Ramos (cell line): ENCODE measurements around the gene ZNF467.

Source experiments
- in situ Hi-C: fragments of 300-500 bp; cut with MboI; formaldehyde crosslinking; loops from one replicate; pipeline ENCODE4 v1.14.3; 2022; ENCODE audit warnings: low sequenced_read_pairs; ENCODE audit not compliant: unreplicated experiment

Gene ZNF467

GRCh38 chr7:149719050-149719899 is 54.1 kb downstream of the ZNF467 start:
- in situ Hi-C loops: no loop called here

DNA sequence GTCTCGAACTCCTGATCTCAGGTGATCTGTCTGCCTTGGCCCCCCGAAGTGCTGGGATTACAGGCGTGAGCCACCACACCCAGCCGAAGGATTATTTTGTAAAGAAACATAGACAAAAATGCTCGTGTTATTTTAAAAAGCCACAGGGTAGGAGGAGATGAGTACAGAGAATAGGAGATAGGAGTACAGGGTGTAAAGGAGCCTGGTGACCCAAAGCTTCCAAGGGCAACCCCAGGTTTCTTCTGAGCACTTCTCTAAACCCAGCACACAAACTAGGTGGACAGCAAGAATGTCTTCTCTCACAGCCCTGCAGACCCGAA is 54.7 kb downstream of the ZNF467 start:
- in situ Hi-C loops: no loop called here

DNA sequence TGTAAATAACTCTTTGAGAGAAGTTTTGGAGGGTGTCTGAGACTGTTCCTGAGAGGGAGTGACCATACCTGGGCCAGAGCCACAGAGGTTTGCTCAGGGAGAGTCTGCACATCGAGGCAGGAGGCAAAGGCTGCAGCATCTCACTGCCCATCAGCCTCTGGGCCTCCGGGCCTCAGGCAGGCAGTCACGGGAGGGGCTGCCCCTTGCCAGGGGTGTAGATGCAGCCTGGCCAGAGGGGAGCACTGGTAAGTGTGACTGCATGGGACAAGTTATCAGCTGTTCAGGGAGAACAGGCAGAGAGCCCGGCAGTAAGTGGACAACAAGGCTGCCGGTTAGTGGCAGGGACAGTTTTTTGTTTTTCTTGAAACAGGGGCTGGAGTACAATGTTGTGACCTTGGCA is 55.9 kb downstream of the ZNF467 start:
- in situ Hi-C loops: no loop called here

DNA sequence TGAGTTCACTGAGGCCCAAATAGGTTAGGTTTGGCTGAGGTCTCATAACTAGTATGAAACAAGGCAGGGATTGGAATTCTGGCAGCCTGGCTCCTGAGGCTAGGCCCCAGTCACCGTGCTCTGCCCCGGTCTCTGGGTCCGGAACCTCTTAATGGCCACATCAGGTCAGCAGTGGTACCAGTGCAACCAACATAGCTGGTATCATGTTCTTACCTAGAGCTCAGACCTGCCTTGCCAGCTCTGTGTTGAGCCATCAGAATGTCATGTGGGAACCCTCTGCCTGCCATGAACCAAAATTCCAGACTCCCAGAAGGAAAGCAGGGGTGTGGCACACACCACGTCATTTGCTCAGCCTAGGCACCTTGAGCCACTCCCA is 56.5 kb downstream of the ZNF467 start:
- in situ Hi-C loops: no loop called here

- in situ Hi-C loops: no loop called here
Measured at GRCh38 chr7:149716007-149716931, 57.1 kb downstream of the ZNF467 start.

GRCh38 chr7:149715476-149715875 is 57.9 kb downstream of the ZNF467 start:
- in situ Hi-C loops: no loop called here

GRCh38 chr7:149714910-149715471 is 58.4 kb downstream of the ZNF467 start:
- in situ Hi-C loops: no loop called here
